GM23338 (cell line): ENCODE data around the gene MIER1. TPM values are rescaled to one million over a fixed set of nuclear protein-coding genes. Genes with fewer than 3 reads are reported as not detected.

ENCODE experiments used
- ATAC-seq: fragments of 200-7000 bp; cut with Tn5 transposase; 3 replicates; pipeline ENCODE4 v1.9.1; 2020
- DNase-seq: peaks from one replicate; pipeline ENCODE4 v3.0.0-alpha.2; 2015; ENCODE audit warnings: low spot score
- H2AFZ ChIP-seq: fragments of 200-600 bp; sonication (generic); 2 replicates; pipeline ENCODE4 v1.8.0; 2016; ENCODE audit warnings: antibody characterized with exemption, mild to moderate bottlenecking, moderate library complexity
- H3F3A ChIP-seq: fragments of 200-600 bp; sonication (generic); replicated peaks from 2 replicates; pipeline ENCODE4 v1.8.0; 2017; ENCODE audit warnings: antibody characterized with exemption, mixed run types, low read depth
- H3K27ac ChIP-seq: fragments of 200-600 bp; sonication (generic); 2 replicates; pipeline ENCODE4 v1.6.1; 2016; ENCODE audit warnings: low read depth
- H3K27me3 ChIP-seq: fragments of 200-600 bp; sonication (generic); 2 replicates; pipeline ENCODE4 v1.8.0; 2016; ENCODE audit warnings: mild to moderate bottlenecking, mixed run types, moderate library complexity; ENCODE audit not compliant: insufficient read depth
- H3K36me3 ChIP-seq: fragments of 200-600 bp; sonication (generic); 2 replicates; pipeline ENCODE4 v1.8.0; 2016; ENCODE audit warnings: mild to moderate bottlenecking; ENCODE audit not compliant: insufficient read depth
- H3K4me1 ChIP-seq: fragments of 200-600 bp; sonication (generic); 2 replicates; pipeline ENCODE4 v1.8.0; 2016; ENCODE audit warnings: mild to moderate bottlenecking, moderate library complexity; ENCODE audit not compliant: insufficient read depth
- H3K4me2 ChIP-seq: fragments of 200-600 bp; sonication (generic); 2 replicates; pipeline ENCODE4 v1.7.1; 2017; ENCODE audit warnings: mixed run types
- H3K4me3 ChIP-seq: fragments of 200-600 bp; sonication (generic); 2 replicates; pipeline ENCODE4 v1.6.1; 2016; ENCODE audit warnings: mixed run types
- H3K79me2 ChIP-seq: fragments of 200-600 bp; sonication (generic); replicated peaks from 2 replicates; pipeline ENCODE4 v1.8.0; 2017; ENCODE audit warnings: mild to moderate bottlenecking; ENCODE audit not compliant: insufficient read depth
- H3K9me2 ChIP-seq: fragments of 200-600 bp; sonication (generic); 2 replicates; pipeline ENCODE4 v1.8.0; 2017; ENCODE audit not compliant: insufficient read depth
- H4K20me1 ChIP-seq: fragments of 200-600 bp; sonication (generic); replicated peaks from 2 replicates; pipeline ENCODE4 v1.8.0; 2017; ENCODE audit warnings: mild to moderate bottlenecking; ENCODE audit not compliant: insufficient read depth
- H3K27ac Mint-ChIP-seq: 2 replicates; pipeline ENCODE4 v1.8.0; 2020; ENCODE audit warnings: inconsistent platforms, mild to moderate bottlenecking, moderate library complexity, mixed read lengths
- H3K27me3 Mint-ChIP-seq: 3 replicates; pipeline ENCODE4 v1.8.0; 2022; ENCODE audit warnings: low read depth, mild to moderate bottlenecking, moderate library complexity, mixed read lengths, inconsistent platforms; ENCODE audit not compliant: insufficient read depth, poor library complexity
- H3K36me3 Mint-ChIP-seq: 3 replicates; pipeline ENCODE4 v1.8.0; 2021; ENCODE audit warnings: low read depth, mild to moderate bottlenecking, inconsistent platforms, moderate library complexity, mixed read lengths
- H3K4me1 Mint-ChIP-seq: 3 replicates; pipeline ENCODE4 v1.8.0; 2020; ENCODE audit warnings: mild to moderate bottlenecking, inconsistent platforms, mixed read lengths
- H3K4me3 Mint-ChIP-seq: 3 replicates; pipeline ENCODE4 v1.8.0; 2021; ENCODE audit warnings: moderate library complexity, mild to moderate bottlenecking, inconsistent platforms, mixed read lengths
- H3K9me3 Mint-ChIP-seq: 3 replicates; pipeline ENCODE4 v1.8.0; 2020; ENCODE audit warnings: moderate library complexity, mild to moderate bottlenecking, inconsistent platforms, mixed read lengths
- EZH2 ChIP-seq: fragments of 200-600 bp; sonication (generic); IDR thresholded peaks from one replicate; pipeline ENCODE4 v1.8.0; 2017; ENCODE audit warnings: antibody characterized with exemption, mild to moderate bottlenecking, low read depth; ENCODE audit not compliant: unreplicated experiment
- EZH2phosphoT487 ChIP-seq: fragments of 200-600 bp; sonication (generic); IDR thresholded peaks from one replicate; pipeline ENCODE4 v1.8.1; 2018; ENCODE audit warnings: antibody characterized with exemption; ENCODE audit not compliant: unreplicated experiment
- POLR2AphosphoS5 ChIP-seq: IDR thresholded peaks from 2 replicates; pipeline ENCODE4 v1.6.1; 2016; ENCODE audit warnings: antibody characterized with exemption, low read depth
- STAT1 ChIP-seq: IDR thresholded peaks from one replicate; pipeline ENCODE4 v1.6.1; 2016; ENCODE audit warnings: antibody characterized with exemption; ENCODE audit not compliant: unreplicated experiment
- ZNF114 ChIP-seq: fragments of 250-450 bp; sonication (Bioruptor Pico); IDR thresholded peaks from 2 replicates; pipeline ENCODE4 v1.5.0; 2020; ENCODE audit warnings: mild to moderate bottlenecking, moderate library complexity
- ZNF331 ChIP-seq: fragments of 250-450 bp; sonication (Bioruptor Pico); IDR thresholded peaks from 2 replicates; pipeline ENCODE4 v1.5.0; 2020; ENCODE audit warnings: low read depth, mild to moderate bottlenecking, moderate library complexity
- polyA plus RNA-seq: library from polyadenylated mRNA; unstranded; fragments of >200 nt; fragmentation: Nextera tagmentation; extraction: Ambion mirVana; gene quantifications from 2 replicates; pipeline ENCODE4 v1.2.1, GENCODE V29; 2016
- total RNA-seq: library from RNA; depleted of rRNA; stranded (reverse); fragments of >200 nt; shearing (Covaris generic); gene quantifications from 2 replicates; pipeline ENCODE4 v1.2.3, GENCODE V29; 2014
- TF ChIP-seq, protein P1 (sequence below): fragments of 250-450 bp; sonication (Bioruptor Pico); IDR thresholded peaks from 2 replicates; pipeline ENCODE4 v1.5.0; 2020; ENCODE audit warnings: mild to moderate bottlenecking, moderate library complexity
- TF ChIP-seq, protein P2 (sequence below), 2 experiments: fragments of 200-600 bp in 1 of 2; sonication (generic) in 1 of 2; conservative IDR thresholded peaks; 2 replicates each; pipeline versions ENCODE4 v1.5.1 to v1.6.1; 2016 to 2017; ENCODE audit warnings: antibody characterized with exemption in 2 of 2, low read depth in 2 of 2, mild to moderate bottlenecking in 2 of 2, moderate library complexity in 1 of 2
- TF ChIP-seq, protein P3 (sequence below): IDR thresholded peaks from one replicate; pipeline ENCODE4 v1.6.1; 2018; ENCODE audit warnings: antibody characterized with exemption; ENCODE audit not compliant: unreplicated experiment

Gene MIER1
- total and polyA plus RNA-seq, 2 experiments from 2014 or later = 38.2 to 72.8 TPM

DNA sequence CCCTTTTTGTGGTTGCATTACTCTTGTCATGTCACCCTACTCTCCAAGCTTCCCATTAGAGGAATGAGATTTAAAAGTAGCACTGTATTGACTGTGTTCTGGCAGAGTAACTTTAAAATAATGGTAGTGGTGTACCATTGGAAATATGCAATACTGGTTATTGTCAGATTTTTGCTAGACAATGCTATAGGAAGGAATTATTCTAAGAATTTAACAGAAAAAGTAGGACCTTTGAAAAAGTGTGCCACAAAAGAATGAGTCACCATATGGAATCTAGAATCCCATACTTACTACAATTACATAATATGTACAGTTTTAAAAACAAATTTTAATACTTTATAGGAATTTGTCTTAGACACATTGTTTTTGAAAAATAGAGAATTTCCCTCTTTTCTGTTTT is 13.8 kb downstream of the MIER1 start:
- Histone ChIP-seq H3K9me2 (no peaks in the 10 kb centered on the region), H3K79me2 (peaks cover 98% of the 10 kb centered on the region), H3F3A (no peaks in the 10 kb centered on the region), H2AFZ (no peak overlapping the region), H3K4me2 (no peak overlapping the region), H4K20me1 (peaks cover 17% of the 10 kb centered on the region; the same call in 1 of the 2 replicates), H3K36me3 (no peaks in the 10 kb centered on the region), H3K27me3 (no peaks in the 10 kb centered on the region), H3K4me1 (peaks cover 24% of the 10 kb centered on the region), H3K27ac (no peak overlapping the region), H3K4me3 (no peak overlapping the region)
- ATAC-seq (no peak), DNase-seq (no peak)
- Mint-ChIP-seq H3K4me1 (peaks cover 17% of the 10 kb centered on the region; the same call in 2 of the 3 replicates), H3K27ac (no peak overlapping the region), H3K36me3 (peaks cover 6% of the 10 kb centered on the region; the same call in 2 of the 3 replicates), H3K9me3 (no peaks in the 10 kb centered on the region), H3K27me3 (no peaks in the 10 kb centered on the region), H3K4me3 (no peak overlapping the region)
- TF ChIP-seq, protein P1, sequence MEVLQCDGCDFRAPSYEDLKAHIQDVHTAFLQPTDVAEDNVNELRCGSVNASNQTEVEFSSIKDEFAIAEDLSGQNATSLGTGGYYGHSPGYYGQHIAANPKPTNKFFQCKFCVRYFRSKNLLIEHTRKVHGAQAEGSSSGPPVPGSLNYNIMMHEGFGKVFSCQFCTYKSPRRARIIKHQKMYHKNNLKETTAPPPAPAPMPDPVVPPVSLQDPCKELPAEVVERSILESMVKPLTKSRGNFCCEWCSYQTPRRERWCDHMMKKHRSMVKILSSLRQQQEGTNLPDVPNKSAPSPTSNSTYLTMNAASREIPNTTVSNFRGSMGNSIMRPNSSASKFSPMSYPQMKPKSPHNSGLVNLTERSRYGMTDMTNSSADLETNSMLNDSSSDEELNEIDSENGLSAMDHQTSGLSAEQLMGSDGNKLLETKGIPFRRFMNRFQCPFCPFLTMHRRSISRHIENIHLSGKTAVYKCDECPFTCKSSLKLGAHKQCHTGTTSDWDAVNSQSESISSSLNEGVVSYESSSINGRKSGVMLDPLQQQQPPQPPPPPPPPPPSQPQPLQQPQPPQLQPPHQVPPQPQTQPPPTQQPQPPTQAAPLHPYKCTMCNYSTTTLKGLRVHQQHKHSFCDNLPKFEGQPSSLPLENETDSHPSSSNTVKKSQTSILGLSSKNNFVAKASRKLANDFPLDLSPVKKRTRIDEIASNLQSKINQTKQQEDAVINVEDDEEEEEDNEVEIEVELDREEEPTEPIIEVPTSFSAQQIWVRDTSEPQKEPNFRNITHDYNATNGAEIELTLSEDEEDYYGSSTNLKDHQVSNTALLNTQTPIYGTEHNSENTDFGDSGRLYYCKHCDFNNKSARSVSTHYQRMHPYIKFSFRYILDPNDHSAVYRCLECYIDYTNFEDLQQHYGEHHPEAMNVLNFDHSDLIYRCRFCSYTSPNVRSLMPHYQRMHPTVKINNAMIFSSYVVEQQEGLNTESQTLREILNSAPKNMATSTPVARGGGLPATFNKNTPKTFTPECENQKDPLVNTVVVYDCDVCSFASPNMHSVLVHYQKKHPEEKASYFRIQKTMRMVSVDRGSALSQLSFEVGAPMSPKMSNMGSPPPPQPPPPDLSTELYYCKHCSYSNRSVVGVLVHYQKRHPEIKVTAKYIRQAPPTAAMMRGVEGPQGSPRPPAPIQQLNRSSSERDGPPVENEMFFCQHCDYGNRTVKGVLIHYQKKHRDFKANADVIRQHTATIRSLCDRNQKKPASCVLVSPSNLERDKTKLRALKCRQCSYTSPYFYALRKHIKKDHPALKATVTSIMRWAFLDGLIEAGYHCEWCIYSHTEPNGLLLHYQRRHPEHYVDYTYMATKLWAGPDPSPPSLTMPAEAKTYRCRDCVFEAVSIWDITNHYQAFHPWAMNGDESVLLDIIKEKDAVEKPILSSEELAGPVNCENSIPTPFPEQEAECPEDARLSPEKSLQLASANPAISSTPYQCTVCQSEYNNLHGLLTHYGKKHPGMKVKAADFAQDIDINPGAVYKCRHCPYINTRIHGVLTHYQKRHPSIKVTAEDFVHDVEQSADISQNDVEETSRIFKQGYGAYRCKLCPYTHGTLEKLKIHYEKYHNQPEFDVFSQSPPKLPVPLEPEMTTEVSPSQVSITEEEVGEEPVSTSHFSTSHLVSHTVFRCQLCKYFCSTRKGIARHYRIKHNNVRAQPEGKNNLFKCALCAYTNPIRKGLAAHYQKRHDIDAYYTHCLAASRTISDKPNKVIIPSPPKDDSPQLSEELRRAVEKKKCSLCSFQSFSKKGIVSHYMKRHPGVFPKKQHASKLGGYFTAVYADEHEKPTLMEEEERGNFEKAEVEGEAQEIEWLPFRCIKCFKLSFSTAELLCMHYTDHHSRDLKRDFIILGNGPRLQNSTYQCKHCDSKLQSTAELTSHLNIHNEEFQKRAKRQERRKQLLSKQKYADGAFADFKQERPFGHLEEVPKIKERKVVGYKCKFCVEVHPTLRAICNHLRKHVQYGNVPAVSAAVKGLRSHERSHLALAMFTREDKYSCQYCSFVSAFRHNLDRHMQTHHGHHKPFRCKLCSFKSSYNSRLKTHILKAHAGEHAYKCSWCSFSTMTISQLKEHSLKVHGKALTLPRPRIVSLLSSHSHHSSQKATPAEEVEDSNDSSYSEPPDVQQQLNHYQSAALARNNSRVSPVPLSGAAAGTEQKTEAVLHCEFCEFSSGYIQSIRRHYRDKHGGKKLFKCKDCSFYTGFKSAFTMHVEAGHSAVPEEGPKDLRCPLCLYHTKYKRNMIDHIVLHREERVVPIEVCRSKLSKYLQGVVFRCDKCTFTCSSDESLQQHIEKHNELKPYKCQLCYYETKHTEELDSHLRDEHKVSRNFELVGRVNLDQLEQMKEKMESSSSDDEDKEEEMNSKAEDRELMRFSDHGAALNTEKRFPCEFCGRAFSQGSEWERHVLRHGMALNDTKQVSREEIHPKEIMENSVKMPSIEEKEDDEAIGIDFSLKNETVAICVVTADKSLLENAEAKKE = no peak
- TF ChIP-seq EZH2 (no peak), POLR2AphosphoS5 (no peak), STAT1 (no peak), ZNF114 (CRISPR knock-in tag) (no peak), ZNF331 (CRISPR knock-in tag) (no peak), EZH2phosphoT487 (no peak)
- TF ChIP-seq, protein P2, sequence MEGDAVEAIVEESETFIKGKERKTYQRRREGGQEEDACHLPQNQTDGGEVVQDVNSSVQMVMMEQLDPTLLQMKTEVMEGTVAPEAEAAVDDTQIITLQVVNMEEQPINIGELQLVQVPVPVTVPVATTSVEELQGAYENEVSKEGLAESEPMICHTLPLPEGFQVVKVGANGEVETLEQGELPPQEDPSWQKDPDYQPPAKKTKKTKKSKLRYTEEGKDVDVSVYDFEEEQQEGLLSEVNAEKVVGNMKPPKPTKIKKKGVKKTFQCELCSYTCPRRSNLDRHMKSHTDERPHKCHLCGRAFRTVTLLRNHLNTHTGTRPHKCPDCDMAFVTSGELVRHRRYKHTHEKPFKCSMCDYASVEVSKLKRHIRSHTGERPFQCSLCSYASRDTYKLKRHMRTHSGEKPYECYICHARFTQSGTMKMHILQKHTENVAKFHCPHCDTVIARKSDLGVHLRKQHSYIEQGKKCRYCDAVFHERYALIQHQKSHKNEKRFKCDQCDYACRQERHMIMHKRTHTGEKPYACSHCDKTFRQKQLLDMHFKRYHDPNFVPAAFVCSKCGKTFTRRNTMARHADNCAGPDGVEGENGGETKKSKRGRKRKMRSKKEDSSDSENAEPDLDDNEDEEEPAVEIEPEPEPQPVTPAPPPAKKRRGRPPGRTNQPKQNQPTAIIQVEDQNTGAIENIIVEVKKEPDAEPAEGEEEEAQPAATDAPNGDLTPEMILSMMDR (conservative IDR thresholded peaks at IDR 0.05; ENCODE audit: low read depth in 2 of 2) = no peak
- TF ChIP-seq, protein P3, sequence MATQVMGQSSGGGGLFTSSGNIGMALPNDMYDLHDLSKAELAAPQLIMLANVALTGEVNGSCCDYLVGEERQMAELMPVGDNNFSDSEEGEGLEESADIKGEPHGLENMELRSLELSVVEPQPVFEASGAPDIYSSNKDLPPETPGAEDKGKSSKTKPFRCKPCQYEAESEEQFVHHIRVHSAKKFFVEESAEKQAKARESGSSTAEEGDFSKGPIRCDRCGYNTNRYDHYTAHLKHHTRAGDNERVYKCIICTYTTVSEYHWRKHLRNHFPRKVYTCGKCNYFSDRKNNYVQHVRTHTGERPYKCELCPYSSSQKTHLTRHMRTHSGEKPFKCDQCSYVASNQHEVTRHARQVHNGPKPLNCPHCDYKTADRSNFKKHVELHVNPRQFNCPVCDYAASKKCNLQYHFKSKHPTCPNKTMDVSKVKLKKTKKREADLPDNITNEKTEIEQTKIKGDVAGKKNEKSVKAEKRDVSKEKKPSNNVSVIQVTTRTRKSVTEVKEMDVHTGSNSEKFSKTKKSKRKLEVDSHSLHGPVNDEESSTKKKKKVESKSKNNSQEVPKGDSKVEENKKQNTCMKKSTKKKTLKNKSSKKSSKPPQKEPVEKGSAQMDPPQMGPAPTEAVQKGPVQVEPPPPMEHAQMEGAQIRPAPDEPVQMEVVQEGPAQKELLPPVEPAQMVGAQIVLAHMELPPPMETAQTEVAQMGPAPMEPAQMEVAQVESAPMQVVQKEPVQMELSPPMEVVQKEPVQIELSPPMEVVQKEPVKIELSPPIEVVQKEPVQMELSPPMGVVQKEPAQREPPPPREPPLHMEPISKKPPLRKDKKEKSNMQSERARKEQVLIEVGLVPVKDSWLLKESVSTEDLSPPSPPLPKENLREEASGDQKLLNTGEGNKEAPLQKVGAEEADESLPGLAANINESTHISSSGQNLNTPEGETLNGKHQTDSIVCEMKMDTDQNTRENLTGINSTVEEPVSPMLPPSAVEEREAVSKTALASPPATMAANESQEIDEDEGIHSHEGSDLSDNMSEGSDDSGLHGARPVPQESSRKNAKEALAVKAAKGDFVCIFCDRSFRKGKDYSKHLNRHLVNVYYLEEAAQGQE = no peak
